HG02588 (cell line): Measurements from ENCODE around the gene CCL17.
A peak's percentile ranks its signal among the peaks of the same experiment; 100 is the strongest.
"Not testable (repeated sequence)": the region's sequence is repeated elsewhere in the genome, so short reads cannot be mapped to it uniquely, and the experiment has no call there.

Experiments
- ATAC-seq: cut with Tn5 transposase; IDR thresholded peaks from one replicate; pipeline ENCODE4 v1.9.1; 2021; ENCODE audit warnings: mild to moderate bottlenecking, moderate library complexity; ENCODE audit not compliant: unreplicated experiment

Gene CCL17

DNA sequence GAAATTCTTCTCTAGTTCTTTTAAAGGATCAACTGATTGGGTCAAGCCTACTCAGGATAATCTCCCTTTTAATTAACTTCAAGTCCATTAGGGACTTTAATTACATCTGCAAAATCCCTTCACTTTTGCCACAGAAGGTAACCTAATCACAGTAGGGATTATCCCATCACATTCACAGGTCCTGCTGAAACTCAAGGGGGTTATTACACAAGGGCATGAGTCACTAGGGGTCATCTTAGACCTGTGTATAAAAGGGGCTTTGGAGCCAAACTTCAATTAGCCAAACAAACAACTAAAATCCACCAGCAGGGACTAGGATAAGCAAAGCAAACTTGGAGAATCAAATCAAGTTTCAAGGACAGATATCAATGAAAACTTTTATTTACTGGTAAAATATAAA is 23.3 kb downstream of the CCL17 start:
- ATAC-seq: no peak

DNA sequence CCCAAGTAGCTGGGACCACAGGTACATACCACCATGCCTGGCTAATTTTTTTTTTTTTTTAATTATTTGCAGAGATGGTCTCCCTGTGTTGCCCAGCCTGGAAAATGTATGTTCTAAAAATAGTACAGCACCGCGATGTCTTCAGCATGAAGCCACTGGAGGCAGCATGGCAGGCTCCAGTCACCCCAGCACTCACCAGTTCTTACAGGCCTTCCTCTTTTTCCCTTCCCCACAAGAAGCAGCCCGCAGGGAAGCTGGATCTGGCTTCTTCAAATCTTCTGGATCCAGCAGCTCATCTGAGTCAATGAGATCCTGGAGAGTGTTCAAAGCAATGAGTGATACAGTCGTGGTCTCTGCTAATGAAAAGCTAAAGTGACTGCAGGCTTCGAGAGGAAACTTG is 26.4 kb downstream of the CCL17 start:
- no peak for ATAC-seq

DNA sequence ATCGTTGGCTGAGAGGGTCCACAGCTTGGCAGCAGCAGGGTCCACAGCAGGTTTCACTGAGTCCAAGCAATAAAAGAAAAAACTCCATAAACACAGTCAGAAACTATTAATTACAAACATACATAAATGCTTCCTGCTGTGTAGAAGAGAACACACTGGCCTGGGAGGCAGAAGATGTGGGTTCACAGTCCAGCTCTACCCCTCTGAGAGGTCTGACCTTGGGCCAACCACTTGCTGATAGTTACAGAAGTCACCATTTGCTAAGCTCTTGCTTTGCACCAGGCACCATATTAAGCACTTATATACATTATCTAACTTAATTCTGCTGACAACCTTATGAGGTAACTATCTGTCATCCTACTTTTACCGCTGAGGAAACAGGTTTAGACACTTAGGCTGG is 27.9 kb downstream of the CCL17 start:
- ATAC-seq: no peak

DNA sequence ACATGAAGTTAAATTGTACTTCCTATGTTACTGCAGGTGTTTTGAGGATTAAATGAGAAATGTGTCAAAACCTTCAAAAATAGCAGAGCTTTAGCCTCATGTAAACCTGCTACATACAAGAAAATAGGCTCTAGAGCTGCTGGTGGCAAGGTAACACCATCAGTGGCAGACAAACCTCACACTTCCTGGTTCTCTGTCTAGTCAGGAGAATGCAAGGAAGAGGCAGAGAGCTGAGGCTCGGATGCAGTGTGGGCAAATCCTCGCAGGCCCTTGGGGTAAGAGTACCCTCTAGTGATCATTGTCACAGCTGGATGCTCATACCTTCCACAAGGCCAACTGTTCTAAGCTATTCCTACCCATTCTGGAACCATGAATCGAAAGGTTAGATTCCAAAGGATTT is 28.4 kb downstream of the CCL17 start:
- no peak for ATAC-seq

DNA sequence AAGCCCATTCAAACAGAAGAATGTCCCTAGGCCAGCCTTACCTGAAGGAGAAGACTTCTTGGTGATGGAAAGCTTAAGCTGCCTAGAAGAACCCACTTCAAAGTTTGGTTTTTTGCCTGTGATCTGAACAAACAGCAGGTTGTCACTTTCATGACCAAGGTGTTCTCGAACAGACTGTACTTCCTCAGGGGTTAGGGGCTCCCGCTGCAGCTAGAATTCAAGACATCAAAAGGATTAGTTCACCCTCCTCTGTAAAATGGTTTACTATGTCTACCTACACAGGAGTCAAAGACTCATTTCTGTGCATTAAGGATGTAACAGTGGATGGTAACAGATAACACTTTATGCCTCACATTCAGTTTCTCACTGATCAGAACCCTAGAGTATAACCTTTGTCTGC is 29.4 kb downstream of the CCL17 start:
- no peak for ATAC-seq

DNA sequence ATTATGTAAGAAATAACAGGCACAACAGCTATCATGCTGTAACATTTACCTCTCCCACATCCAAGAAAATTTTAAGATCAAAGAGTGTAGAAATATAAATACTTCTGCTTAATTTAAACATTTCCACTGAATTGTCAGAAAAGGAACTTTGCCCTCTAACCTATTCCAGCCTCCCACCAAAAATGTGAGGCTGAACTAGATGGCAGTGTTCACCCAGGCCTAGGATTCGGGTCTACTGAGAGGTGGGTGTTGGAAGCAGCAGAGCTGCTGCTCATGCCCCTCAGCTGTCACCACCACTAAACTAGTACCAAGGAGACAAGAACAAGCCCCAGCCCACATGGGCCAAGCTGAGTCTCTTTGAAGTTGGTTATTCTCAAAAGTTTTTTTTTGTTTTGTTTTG is 31.3 kb downstream of the CCL17 start:
- ATAC-seq: no peak

DNA sequence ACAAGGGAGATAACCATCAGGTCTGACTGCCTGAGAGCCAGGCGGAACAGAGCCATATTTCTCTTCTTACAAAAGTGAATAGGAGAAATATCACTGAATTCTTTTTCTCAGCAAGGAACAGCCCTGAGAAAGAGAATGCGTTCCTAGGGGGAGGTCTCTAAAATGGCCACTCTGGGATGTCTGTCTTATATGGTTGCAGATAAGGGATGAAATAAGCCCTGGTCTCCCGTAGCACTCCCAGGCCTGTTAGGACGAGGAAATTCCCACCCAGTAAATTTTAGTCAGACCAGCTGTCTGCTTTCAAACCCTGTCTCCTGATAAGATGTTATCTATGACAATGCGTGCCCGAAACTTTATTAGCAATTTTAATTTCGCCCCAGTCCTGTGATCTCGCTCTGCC is 35.4 kb downstream of the CCL17 start:
- ATAC-seq: not testable (repeated sequence)

DNA sequence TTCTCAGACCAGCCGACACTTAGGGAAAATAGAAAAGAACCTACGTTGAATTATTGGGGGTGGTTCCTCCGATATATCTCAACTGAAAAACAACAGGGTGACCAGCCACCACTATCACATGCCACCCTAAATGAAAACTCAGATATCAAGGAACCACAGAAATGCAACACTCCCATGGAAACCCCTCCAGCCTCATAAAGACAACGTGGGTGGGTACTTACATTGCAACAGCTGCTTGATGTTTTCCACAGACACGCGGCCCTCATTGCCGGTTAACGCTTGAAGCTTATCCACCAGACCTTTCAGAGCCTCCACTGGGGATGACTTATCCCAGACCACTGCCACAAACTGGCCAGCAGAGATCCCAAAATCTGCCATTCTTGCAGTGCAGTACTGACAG is 36.0 kb downstream of the CCL17 start:
- not testable (repeated sequence) for ATAC-seq

DNA sequence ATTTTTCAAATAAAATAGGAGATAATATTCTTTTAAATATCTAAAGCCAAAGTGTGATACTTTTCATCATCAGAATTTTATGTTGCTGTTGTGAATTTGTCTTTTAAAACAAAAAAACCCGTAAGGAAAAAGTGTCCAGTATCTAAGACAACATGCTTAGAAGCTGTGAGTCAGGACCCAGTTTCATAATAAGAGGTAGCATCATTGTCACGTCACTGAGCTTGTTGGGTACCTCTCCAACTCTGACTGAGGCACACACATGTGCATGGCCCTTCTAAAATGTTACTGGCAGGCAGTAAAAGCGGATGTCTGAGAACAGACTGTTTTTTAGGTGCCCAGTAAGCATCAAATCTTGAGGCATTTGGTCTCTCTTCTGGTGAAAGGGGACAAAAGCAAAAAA is 40.1 kb downstream of the CCL17 start:
- ATAC-seq: no peak

DNA sequence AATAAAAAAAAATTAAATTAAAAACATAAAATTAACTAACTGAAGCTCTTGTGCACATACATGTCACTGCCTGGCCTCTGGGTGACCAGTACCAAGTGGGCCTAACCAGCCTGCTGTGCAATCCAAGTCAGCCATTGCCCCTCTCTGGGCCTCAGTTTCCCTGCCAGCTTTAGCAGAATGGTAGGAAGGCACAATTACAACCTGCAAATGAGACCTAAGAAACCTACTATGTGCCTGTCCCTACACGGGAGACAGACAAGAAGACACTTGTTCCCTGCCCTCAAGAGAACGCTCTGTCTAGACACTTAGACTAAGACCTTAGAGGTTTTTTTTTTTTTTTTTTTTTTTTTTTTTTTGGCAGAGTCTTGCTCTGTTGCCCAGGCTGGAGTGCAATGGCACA is 40.9 kb downstream of the CCL17 start:
- ATAC-seq: no peak

DNA sequence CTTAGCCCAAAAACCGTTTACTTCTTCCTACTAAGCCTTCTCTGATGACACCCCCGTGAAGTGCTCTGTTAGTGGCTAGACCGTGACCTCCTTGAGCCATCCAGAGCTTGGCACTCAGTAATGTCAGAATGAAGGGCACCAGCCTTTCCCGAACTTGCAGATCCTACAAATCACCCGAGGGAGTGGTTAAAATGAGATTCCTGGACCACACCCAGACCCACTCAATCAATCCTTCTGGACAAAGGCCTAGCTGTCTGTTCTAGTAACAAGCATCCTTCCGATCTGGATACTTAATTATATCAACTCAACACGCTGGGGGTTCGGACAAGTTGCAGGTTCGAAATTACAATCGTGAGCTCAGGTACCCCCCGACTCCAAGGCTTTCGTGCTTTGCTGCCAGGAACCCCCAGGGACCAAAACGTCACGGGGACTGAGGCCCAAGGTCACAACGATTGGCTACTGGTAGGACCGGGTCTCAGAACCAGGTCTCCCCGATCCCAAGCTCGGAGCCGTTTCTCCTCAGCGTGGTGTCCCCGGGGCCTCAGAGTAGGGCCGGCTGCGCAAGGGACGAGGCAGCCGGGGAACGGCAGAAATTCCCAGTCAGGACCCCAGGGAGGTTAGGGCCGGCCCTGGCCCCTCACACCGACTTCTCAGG is 42.1 kb downstream of the CCL17 start:
- ATAC-seq: peak; percentile 28

DNA sequence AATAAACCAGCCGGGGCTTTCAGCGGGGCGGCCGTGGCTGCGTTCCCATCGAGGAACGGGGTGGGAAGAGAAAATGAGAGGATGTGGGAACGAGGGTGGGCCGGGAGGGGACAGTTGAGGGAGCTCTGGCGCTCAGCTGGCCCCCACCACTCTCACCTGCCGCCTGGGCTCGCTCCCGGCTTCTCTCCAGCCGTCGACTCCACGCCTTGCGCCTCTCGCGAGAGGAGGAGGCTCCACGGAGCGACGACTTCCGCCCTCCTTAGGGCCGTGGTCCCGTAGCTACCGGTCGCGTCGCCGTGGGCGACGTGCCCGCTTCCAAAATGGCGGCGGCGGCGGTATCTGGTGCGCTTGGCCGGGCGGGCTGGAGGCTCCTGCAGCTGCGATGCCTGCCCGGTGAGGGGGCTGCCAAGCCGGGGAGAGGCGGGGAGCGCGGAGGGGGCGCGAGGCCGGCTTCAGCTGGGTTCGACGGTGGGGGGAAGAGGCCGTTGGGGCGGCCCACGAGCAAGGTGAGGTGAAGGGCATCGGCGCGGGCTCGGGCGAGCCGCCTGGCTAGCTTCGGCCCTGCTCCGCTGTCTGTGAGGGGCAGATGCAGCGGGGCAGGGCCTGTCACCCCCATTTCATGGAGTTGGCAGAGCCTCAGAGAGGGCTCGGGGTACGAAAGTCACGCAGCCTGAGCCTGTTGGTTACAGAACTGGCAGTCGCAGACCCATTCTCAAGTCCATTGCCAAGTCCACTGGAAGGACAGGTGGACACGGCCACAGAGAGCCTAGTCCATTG is 42.8 kb downstream of the CCL17 start, which contains the start of the genes CIAPIN1 and COQ9:
CIAPIN1 (minus strand) TSS at position 200 of the 777 bp plus-strand sequence. CDS start 6,457 bp downstream, outside the sequence.
COQ9 (plus strand) TSS at position 294 of the 777 bp plus-strand sequence; CDS start at position 321, 27 bp downstream.
- peak; percentile 95 for ATAC-seq

DNA sequence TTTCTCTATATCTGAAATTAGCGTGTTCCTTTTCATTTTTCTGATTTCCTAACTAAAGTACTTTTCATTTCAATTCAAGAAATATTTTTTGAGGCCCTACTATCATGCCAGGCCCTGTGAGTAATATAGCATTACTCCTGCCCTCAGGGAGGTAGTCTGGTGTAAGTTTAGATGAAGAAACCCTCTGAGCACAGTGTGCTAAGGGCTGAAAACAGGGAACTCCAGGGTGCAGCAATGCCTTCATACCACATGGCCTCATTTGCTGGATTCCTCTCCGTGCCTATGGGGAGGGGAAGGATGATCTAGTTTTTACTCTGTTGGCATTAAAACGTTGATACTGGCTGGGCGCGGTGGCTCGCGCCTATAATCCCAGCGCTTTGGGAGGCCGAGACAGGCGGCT is 47.5 kb downstream of the CCL17 start:
- ATAC-seq: no peak

DNA sequence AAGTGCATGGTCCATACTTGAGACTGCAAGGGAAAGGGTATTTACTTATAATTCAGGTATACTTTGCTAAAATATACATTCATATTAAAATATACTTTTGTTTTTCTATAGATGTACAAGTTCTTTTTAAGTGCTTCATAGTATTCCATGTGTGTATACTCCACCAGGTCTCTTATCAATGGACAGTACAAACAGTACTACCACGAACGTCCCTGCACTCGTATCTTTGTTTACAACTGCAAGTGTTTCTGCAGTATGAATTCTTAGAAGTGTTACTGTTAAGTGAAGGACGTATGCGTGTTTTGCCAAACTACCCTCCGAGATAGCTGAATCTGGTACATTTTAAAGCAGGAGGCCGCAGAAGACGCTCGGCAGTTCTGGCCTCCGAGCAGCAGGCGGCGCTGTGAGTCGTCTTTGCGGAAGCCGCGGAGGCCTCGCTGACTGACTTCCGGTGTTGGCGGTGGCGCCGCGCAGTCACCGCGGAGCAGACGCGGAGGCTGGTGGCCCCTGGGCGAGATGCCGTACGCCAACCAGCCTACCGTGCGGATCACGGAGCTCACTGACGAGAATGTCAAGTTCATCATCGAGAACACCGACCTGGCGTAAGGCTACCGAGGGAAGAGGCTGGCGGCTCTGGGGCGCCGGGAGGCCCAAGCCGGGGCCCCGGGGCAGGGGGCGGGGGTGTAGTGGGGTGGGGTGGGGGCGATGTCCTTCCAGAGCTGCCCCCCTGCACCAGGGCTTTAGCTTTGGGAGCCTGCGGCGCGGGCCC is 57.8 kb downstream of the CCL17 start, which contains the start of gene POLR2C:
POLR2C (plus strand) TSS at position 471 of the 769 bp plus-strand sequence; CDS start at position 517, 46 bp downstream.
- peak; percentile 86 for ATAC-seq

DNA sequence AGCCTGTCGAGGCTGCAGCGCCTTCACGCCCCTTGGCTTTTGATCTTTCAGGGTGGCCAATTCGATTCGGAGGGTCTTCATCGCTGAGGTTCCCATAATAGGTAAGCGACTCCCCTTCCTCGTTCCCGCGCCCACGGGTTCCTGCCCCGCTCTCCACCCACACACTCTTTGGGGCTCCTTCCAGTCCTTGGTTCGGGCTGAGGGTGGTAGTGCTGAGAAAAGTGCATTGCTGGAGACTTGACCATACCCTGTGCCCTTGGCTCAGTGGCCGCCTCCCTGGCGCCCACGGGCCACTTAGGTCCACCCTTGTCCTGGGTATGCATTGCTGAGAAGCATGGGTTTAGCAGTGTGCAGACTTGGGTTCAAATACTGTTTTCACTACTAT is 58.4 kb downstream of the CCL17 start:
- ATAC-seq: peak; percentile 16

DNA sequence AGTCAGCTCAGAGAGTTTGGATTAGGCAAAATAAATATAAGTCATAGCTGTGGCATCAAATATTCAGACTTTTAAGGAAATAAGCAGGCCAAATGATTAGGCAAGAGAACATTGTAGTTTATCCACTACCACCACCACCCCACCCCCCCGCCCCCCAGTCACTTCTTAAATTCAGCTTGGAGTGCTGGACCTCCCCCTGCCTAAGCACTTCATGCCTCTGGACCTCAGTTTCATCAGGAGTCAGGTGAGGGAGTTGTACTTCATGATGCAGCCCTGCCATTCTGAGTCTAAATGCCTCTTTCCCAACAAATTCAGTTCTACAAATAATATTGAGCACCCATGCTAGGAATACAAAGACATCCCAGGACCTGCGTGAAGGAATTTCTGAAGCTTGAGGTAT is 60.0 kb downstream of the CCL17 start:
- ATAC-seq: no peak
